DMS153 treated with DMSO at 0.1 percent for 48 hours (cell line): ENCODE data around the gene SSH3.

Source experiments
- DNase-seq: peaks from one replicate; lab custom pipeline; 2025; ENCODE audit not compliant: unreplicated experiment; lab: John Stamatoyannopoulos, UW

The SSH3 gene

DNA sequence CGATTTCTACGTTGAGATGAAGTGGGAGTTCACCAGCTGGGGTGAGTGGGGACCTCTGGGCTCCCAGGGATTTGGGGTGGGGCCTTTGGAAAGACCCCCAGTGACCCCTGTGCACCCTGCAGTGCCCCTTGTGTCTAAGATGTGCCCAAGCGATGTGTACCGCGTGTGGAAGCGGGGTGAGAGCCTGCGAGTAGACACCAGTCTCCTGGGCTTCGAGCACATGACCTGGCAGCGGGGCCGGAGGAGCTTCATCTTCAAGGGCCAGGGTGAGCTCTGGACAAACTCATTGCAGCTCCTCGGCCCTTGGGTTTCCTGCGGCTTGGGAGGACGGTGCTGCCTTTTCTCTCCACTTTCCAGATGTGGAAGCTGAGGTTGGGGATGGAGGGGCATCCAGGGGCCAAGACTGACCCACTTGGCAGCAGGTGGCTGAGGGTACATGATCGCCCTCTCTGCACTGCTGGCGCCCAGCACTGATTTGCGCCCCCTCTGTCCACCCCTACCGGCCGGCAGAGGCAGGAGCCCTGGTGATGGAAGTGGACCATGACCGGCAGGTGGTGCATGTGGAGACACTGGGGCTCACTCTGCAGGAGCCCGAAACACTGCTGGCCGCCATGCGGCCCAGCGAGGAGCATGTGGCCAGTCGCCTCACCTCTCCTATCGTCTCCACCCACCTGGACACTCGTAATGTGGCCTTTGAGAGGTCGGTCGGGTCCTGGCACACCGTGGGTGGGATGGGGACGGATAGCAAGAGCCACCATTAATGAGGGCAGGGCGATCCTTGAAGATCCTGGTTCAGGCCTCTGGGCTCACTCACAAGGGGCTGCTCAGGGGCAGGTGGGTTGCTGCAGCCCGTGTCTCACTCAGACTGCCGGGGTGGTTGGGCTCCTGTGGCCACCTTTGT is 11.6 kb upstream of the SSH3 start:
- DNase-seq = no peak

DNA sequence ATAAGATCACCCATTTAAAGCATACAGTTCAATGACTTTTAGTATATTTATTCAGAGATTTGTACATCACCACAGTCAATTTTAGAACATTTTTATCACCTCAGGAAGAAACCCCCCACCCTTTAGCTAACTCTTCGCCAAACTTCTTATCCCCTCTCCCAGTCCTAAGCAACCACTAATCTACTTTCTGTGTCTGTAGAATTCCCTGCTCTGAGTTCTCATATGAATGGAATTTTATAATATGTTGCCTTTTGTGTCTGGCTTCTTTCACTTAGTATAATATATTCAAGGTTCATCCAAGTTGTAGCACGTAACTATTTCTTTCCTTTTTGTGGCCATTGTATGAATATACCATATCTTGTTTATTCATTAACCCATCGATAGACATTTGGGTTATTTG is 10.7 kb upstream of the SSH3 start:
- no peak for DNase-seq

DNA sequence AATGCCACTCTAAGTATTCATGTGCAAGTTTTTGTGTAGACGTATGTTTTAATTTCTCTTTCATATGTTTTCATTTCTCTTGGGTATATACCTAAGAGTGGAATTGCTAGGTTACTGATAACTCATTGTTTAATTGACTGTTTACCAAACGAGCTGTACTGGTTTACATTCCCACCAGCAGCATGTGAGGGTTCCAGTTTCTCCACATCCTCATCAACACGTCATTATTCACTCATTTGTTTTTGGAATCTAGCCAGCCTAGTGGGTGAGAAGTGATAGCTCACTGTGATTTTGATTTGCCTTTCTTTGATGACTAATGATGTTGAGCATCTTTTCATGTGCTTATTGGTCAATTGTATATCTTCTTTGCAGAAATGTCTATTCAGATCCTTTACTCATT is 10.2 kb upstream of the SSH3 start:
- no peak for DNase-seq

DNA sequence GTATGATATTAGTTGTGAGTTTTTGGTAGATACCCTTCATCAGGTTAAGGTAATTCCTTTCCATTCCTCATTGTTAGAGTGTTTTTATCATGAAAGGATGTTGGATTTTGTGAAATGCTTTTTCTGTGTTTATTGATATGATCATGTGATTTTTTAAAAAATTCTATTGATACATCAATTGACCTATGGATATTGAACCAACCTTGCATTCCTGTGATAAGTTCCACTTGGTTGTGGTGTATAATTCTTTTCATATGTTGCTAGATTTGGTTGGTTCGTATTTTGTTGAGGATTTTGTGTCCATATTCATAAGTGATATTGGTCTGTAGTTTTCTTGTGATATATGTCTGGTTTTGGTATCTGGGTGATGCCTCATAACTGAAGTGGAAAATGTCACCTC is 7.5 kb upstream of the SSH3 start:
- DNase-seq = no peak

DNA sequence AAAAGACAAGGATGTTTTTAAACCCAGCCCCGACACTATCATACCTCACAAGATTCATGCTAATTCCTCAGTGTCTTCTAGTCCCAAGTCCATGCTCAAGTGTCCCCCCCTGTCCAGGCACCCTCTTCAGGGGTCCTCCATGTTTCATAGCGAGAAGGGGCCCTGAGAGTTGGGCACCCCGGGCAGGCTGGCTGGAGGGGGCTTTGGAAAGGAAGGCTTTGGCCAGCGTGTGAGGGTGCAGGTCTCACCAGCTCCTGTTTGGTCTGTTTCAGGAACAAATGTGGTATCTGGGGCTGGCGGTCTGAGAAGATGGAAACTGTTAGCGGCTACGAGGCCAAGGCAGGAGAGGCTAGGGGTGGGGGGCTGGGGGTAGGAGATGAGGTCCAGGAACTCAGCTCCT is 4.5 kb upstream of the SSH3 start:
- DNase-seq = no peak

DNA sequence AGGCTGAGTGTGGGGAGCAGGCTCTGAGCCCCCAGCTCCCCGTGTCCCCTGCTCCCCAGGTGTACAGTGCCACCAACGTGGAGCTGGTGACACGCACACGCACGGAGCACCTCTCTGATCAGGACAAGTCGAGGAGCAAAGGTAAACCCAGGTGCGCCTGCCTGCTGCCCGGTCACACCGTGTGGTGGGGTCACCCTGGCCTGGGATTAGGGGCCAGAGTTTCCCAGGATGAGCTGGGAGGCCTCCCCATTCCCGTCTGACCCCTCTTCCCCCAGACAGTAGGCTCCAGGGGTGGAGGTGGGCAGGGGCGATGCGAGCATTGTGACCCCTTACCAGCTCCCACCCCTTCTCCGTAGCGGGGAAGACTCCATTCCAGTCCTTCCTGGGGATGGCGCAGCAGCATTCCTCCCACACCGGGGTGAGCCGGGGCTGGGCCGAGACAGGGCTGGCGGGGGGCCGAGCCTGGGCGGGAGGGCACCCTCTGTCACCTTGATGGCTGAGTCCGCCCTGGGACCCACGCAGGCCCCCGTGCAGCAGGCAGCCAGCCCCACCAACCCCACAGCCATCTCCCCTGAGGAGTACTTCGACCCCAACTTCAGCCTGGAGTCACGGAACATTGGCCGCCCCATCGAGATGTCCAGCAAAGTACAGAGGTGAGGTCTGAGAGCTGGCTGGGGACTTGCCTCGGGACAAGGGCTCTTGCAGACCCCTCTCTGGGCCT is 3.7 kb upstream of the SSH3 start:
- no peak for DNase-seq

DNA sequence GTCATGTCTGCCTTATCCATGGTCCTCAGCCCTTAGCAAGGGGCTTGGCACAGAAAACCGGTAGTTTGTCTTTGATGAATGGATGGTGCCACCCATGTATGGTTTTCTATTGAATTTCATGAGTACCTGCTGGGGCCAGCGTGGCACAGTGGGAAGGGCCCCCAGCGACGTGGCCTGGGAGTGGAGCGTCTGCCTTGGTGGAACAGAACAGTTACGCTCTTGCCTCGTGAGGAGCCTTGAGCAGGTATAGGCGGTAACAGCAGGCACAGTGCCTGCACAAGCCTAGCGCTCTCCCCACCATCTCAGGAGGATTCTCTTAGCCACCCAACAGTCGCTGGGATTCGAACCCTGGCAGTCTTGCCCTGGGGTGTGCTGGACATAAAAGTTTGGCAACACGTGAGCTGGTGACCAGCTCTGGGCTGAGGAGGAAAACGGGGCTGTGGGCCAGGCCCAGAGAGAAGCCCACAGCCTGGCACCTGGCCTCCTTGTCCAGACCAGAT is 3.0 kb upstream of the SSH3 start:
- DNase-seq = no peak

DNA sequence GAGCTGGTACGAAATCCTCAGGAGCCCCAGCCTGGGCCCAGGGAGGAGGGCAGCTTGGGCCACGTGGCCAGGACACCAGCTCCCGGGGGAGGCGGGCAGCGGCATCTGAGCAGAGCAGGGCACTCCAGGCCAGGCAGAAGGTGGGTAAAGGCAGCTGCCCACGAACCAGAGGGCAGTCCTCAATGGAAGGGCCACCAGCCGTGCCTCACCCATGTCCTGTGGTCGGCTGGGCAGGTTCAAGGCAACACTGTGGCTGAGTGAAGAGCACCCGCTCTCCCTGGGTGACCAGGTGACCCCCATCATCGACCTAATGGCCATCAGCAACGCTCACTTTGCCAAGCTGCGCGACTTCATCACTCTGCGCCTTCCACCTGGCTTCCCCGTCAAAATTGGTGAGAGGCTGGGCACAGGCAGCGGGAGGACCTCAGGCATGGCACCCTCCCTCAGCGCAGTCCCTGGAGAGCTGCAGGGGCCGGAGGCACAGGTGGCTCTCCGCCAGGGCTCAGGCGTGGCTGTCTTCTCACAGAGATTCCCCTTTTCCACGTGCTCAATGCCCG is 2.5 kb upstream of the SSH3 start:
- DNase-seq = no peak

DNA sequence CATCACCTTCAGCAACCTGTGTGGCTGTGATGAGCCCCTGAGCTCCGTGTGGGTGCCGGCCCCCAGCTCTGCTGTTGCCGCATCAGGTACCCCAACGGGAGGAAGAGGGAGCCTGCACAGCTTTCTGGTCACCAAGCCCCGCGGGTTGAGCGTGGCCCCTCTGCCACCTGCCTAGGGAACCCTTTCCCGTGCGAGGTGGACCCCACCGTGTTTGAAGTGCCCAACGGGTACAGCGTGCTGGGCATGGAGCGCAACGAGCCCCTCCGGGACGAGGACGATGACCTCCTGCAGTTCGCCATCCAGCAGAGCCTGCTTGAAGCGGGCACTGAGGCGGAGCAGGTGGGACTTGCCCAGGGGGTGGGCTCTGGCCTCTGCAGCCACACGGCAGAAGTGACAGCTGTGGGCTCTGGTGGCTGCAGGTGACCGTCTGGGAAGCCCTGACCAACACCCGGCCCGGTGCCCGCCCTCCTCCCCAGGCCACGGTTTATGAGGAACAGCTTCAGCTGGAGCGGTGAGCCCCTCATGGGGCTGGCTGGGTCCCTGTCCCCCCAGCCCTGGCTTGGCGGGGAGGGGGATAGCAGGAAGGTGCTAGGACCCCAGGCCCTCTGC is 1.9 kb upstream of the SSH3 start:
- DNase-seq = no peak

DNA sequence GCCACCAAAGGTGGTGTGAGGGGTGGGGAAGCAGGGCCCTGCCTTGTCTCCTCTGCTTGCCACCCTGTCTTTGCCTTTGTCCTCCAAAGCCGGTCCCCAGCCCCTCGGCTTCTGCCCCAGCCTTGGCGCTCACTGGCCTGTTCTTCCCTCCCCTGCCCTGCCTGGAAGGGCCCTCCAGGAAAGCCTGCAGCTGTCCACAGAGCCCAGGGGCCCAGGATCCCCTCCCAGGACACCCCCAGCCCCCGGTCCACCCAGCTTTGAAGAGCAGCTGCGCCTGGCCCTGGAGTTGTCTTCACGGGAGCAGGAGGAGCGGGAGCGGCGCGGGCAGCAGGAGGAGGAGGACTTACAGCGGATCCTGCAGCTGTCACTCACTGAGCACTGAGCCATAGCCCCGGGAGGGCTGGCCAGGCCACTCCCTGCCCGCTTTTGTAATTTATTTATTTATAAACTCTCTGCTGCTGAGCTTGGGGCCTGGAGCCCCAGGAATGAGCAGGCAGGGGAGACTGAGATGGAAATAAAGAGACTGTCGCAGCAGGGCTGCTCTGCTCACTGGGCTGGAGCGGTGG is 1.3 kb upstream of the SSH3 start:
- DNase-seq = peak; percentile 20

DNA sequence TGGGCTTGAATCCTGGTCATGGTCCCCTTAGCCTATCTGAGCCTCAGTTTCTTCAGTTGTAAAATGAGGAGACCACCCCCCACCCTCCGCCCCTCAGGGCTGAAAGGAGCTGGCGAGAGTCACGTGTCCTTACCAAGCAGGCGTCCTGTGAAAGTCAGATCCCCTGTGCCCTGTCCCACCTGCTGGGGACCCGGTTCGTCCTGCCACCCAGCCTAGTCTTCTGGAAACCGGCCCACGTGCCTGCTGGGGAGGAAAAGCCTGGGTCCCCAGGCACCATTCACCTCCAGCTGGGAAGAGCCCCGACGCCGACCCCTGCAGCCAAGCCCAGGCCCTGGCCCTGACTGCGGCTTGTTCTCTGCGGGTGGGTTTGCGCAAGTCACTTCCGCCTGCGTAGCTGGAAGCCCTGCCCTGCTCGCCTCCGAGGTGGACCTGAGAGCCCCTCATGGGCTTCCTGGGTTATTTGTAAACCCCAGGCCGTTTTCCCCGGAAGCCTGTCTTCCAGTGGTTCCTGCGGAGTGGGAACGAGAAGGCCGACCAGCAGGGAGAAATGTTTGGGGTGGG is 679 bp upstream of the SSH3 start:
- no peak for DNase-seq

DNA sequence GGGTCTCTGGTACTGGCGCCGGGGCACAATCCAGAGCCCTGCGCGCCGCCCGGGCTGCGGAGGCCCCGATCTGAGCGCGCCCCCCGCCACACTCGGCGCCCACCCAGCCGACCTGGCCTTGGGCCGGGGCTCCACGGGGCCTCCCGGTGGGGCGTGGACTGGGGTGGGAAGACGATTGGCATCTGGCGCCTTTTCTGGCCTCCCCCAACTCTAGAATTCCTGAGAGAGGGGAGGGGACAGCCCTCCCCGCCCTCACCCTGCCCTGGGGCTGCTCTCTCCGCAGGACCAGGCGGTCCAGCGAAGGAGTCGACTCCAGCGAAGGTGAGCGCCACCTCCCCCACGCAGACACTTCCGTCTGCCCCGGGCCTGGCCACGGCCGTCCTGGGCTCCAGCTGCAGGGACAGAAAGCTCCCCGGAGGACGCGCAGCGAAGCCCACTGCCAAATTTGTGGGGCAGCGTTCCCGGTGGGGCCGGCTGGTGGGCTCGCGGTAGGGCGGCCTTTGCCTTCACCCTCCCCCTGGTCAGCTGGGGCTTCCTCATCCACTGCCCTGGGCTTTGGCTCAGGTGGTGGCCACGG is 593 bp downstream of the SSH3 start:
- DNase-seq = no peak

DNA sequence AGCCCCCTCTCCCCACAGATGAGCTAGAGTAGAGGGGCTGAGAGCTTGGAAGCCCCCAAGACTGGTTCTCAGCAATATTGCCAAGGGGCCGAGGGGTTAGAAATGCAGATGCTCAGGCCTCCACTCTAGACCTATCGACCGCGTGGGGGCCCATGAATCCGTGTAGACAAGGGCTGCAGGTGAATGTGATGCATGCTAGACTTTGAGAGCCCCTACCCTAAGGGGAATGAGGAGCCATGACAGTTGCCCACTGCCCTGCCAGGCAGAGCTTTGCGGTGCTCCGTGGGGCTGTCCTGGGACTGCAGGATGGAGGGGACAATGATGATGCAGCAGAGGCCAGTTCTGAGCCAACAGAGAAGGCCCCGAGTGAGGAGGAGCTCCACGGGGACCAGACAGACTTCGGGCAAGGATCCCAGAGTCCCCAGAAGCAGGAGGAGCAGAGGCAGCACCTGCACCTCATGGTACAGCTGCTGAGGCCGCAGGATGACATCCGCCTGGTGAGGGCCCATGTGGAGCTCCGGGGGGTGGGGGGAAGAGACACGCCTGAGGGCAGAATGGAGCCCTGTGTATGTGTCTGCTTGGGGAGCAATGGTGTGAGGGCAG is 1.3 kb downstream of the SSH3 start:
- DNase-seq = no peak

DNA sequence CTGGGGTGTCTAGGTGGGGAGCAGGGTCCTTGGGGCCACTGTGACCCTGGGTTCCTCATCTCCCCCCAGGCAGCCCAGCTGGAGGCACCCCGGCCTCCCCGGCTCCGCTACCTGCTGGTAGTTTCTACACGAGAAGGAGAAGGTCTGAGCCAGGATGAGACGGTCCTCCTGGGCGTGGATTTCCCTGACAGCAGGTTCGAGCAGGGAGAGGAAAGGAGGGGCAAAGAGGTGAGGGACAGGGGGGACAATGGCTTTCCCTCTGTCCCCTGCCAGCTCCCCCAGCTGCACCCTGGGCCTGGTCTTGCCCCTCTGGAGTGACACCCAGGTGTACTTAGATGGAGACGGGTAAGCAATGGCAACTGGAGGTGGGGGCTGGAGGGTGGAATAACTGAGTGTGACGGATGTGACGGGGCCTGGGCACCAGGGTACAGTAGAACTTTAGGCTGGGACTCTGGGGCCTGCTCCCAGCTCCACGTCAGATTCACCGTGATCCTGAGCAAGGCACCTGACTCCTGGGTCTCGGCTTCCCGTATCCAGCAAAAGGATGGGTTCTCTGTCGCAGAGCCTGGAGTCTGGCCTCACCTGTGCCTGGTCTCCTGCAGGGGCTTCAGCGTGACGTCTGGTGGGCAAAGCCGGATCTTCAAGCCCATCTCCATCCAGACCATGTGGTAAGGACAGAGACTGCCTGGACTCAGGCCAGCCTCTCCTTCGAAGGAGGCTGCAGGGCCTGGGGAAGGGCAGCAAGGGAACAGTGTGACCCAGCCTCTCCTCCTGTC is 3.6 kb downstream of the SSH3 start:
- DNase-seq = no peak

DNA sequence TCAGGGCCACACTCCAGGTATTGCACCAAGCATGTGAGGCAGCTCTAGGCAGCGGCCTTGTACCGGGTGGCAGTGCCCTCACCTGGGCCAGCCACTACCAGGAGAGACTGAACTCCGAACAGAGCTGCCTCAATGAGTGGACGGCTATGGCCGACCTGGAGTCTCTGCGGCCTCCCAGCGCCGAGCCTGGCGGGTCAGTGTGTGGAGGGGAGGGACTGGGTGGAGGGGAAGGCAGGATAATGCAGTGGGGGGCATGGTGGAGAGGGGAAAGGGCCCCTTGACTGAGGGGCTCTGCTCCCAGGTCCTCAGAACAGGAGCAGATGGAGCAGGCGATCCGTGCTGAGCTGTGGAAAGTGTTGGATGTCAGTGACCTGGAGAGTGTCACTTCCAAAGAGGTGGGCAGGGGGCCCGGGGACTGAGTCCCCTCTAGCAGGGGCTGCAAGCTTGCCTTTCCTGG is 4.2 kb downstream of the SSH3 start:
- no peak for DNase-seq

DNA sequence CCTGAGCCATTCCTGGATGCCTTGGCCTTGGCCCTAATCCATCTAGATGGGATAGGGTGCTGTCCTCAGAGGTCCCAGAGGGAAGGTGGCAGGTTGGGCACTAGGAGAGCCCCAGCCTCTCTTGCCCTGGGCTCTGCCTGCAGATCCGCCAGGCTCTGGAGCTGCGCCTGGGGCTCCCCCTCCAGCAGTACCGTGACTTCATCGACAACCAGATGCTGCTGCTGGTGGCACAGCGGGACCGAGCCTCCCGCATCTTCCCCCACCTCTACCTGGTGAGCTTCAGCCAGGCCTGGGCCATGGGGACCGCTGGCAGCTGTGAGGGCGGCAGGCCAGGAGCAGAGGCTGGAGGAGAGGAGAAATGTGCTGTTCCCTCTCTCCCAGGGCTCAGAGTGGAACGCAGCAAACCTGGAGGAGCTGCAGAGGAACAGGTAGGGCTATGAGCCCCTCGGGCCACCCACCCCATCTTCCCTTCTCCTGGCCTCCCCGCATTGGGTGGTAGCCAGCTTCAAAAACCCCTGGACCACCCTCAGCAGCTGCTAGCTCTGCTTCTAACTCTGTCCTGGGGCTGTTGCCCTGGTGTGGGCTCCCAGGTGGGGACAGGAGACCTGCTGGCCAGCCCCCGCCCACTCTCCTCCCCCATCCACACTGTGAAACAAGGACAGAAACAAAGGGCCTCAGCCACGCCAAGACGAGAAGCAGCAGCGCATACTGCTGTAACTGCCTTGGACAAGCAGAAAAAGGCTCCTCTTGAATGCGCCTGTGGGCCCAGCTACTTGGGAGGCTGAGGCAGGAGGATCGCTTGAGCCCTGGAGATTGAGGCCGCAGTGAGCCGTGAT is 4.9 kb downstream of the SSH3 start:
- no peak for DNase-seq

DNA sequence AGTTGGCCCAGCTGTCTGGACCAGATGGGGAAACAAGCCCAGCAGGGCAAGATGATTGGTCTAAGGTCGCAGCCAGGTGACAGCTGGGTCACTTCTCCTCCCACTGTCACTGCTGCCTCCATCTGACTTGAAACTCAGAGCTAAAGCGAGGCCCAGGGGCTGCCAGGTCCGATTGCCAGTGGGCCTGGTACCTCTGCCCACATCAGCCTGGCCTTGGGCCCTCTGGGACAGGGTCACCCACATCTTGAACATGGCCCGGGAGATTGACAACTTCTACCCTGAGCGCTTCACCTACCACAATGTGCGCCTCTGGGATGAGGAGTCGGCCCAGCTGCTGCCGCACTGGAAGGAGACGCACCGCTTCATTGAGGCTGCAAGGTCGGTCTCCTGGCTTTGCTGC is 5.8 kb downstream of the SSH3 start:
- DNase-seq = no peak

DNA sequence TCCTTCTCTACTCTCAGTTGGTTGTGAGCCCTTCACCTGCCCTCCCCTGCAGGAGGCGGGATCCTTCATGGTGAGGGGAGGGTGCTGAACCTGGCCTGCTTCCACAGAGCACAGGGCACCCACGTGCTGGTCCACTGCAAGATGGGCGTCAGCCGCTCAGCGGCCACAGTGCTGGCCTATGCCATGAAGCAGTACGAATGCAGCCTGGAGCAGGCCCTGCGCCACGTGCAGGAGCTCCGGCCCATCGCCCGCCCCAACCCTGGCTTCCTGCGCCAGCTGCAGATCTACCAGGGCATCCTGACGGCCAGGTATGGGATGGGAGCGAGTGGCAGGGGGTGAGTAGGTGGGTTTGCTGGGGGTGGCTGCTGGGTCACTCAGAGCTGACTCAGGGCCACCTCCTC is 6.3 kb downstream of the SSH3 start:
- no peak for DNase-seq
